ENCODE measurements around the gene F2. TPM values are rescaled to one million over a fixed set of nuclear protein-coding genes. Genes with fewer than 3 reads are reported as not detected.

F2 gene
- total RNA-seq, 1 donor from 2014 or later, result 0.29 TPM

DNA sequence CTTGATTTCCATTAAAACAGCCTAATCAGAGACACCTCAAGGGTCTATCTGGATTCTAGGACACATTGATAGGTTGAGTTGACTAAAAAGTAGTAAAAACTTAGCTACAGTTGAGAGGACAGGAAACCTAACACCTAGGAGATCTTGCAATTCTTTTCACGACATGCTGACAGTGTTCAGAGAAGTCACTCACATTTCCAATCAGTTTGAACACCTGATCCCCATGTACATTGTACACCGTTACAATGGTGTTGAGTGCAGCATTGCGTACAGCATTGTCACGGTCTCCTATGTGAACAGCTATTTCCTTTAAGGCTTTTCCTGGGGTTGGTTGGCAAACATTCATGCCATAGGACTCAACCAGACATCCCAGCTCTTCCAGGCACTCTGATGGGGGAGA lies 42.8 kb downstream of the F2 start:
- no peak overlapping the region for H3K27ac Mint-ChIP-seq (ENCODE audit: unreplicated experiment)
- H3K36me3 Mint-ChIP-seq (ENCODE audit: unreplicated experiment), result no peaks in the 10 kb centered on the region
- no peak overlapping the region for H3K4me3 Mint-ChIP-seq (ENCODE audit: unreplicated experiment)

DNA sequence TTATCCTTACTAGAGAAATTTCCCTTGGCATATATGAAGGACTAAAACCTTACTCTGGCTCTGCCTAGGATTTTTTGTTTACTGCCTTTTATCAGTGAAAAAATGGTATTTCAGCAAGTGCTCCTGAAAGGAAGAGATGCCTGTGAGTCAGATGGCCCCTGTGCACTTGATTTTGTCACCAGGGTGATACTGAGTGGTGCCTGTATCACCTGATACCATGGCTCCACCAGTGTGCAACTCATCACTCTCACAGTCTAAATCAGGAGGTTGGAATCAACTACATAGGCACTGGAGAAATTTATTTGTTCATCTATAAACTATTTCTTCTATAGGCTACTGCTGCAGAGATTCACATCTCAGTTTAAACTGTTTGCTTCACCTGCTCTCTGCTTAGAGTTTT lies 43.2 kb downstream of the F2 start:
- Mint-ChIP-seq H3K4me3 (ENCODE audit: unreplicated experiment) (no peak overlapping the region), H3K27ac (ENCODE audit: unreplicated experiment) (no peak overlapping the region), H3K36me3 (ENCODE audit: unreplicated experiment) (no peaks in the 10 kb centered on the region), H3K9me3 (ENCODE audit: unreplicated experiment) (no peaks in the 10 kb centered on the region), H3K4me1 (ENCODE audit: low read depth, unreplicated experiment) (no peaks in the 10 kb centered on the region), H3K27me3 (ENCODE audit: unreplicated experiment) (no peaks in the 10 kb centered on the region)
- no peak for DNase-seq
- TF ChIP-seq, protein P1, sequence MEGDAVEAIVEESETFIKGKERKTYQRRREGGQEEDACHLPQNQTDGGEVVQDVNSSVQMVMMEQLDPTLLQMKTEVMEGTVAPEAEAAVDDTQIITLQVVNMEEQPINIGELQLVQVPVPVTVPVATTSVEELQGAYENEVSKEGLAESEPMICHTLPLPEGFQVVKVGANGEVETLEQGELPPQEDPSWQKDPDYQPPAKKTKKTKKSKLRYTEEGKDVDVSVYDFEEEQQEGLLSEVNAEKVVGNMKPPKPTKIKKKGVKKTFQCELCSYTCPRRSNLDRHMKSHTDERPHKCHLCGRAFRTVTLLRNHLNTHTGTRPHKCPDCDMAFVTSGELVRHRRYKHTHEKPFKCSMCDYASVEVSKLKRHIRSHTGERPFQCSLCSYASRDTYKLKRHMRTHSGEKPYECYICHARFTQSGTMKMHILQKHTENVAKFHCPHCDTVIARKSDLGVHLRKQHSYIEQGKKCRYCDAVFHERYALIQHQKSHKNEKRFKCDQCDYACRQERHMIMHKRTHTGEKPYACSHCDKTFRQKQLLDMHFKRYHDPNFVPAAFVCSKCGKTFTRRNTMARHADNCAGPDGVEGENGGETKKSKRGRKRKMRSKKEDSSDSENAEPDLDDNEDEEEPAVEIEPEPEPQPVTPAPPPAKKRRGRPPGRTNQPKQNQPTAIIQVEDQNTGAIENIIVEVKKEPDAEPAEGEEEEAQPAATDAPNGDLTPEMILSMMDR (IDR thresholded peaks at IDR 0.05; ENCODE audit: partially characterized antibody, unreplicated experiment), result no peak

More for the DNA sequence above, 42.8 kb downstream of the F2 start:
- Mint-ChIP-seq H3K27me3 (ENCODE audit: unreplicated experiment) (no peaks in the 10 kb centered on the region), H3K9me3 (ENCODE audit: unreplicated experiment) (no peaks in the 10 kb centered on the region), H3K4me1 (ENCODE audit: low read depth, unreplicated experiment) (no peaks in the 10 kb centered on the region)
- DNase-seq, result no peak
- TF ChIP-seq, protein P1 (IDR thresholded peaks at IDR 0.05; ENCODE audit: partially characterized antibody, unreplicated experiment), result no peak

DNA sequence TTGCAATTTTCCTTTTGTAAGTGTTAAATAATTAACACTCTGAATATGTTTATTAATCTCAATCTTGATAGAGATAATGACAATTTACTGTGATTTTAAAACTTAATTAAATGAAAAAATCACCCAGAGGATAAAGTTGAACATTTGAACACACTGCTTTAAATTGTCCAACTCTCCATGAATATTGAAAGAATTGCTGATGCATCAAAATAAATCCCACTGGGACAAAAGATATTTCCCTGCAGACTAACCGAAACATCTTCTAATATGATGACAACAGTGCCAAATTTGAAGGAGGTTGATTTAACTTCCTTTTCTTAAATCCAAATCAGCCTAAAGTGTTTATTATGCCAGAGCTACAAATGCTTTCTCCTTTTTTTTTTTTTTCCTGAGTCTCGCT lies 47.6 kb downstream of the F2 start:
- H3K9me3 Mint-ChIP-seq (ENCODE audit: unreplicated experiment), result no peaks in the 10 kb centered on the region
- DNase-seq, result no peak
- no peak overlapping the region for H3K4me3 Mint-ChIP-seq (ENCODE audit: unreplicated experiment)
- no peaks in the 10 kb centered on the region for H3K36me3 Mint-ChIP-seq (ENCODE audit: unreplicated experiment)
- no peak overlapping the region for H3K27ac Mint-ChIP-seq (ENCODE audit: unreplicated experiment)
- TF ChIP-seq, protein P1 (IDR thresholded peaks at IDR 0.05; ENCODE audit: partially characterized antibody, unreplicated experiment), result no peak
- H3K27me3 Mint-ChIP-seq (ENCODE audit: unreplicated experiment), result no peaks in the 10 kb centered on the region
- no peaks in the 10 kb centered on the region for H3K4me1 Mint-ChIP-seq (ENCODE audit: low read depth, unreplicated experiment)

DNA sequence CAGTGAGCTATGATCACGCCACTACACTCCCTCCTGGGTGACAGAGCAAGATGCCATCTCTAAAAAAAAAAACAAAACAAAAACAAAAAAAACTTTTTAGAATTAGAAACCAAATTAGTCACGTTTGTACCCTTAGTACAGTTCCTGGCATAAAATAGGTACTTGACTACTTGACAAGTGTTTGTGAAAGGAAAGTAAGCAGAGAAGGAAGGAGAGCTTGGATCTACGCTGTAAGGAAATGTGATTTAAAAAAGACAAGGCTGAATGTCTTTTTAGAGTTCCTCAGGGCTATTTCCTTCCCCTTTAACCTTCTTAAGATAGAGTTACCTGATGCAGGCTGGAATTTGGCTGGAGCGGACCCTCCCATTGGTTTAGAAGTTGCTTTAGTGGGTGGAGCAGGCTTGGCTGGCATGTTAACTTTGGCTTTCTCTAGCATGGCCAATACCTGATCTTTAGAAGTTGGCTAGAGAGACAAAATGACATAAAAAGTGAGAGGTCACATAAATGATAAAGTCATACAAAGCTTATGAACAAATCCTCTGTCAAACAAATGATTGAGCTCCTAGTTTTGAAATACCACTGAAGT lies 50.7 kb downstream of the F2 start:
- no peaks in the 10 kb centered on the region for H3K9me3 Mint-ChIP-seq (ENCODE audit: unreplicated experiment)
- H3K4me1 Mint-ChIP-seq (ENCODE audit: low read depth, unreplicated experiment), result no peaks in the 10 kb centered on the region
- TF ChIP-seq, protein P1 (IDR thresholded peaks at IDR 0.05; ENCODE audit: partially characterized antibody, unreplicated experiment), result no peak
- no peaks in the 10 kb centered on the region for H3K27me3 Mint-ChIP-seq (ENCODE audit: unreplicated experiment)
- no peak for DNase-seq
- no peak overlapping the region for H3K27ac Mint-ChIP-seq (ENCODE audit: unreplicated experiment)
- no peaks in the 10 kb centered on the region for H3K36me3 Mint-ChIP-seq (ENCODE audit: unreplicated experiment)
- no peak overlapping the region for H3K4me3 Mint-ChIP-seq (ENCODE audit: unreplicated experiment)

DNA sequence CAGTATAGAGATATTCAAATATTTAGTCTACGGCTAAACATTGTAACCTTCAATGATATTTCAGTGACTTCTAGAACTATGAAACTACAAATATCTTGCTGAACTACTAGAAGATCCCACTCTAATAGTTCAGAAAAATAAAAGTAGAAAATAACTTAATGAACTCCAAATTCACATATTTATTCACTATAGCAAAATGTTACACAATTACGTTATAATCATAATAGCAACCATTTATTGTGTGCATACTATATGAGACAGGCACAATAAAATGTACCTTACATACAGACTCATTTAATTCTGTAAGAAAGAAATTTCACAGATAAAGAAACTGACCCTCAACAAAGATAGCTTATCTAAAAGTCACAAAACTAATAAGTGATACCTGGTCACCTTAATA lies 57.9 kb downstream of the F2 start:
- TF ChIP-seq, protein P1 (IDR thresholded peaks at IDR 0.05; ENCODE audit: partially characterized antibody, unreplicated experiment), result no peak
- Mint-ChIP-seq H3K27ac (ENCODE audit: unreplicated experiment) (no peak overlapping the region), H3K4me3 (ENCODE audit: unreplicated experiment) (no peak overlapping the region), H3K9me3 (ENCODE audit: unreplicated experiment) (no peaks in the 10 kb centered on the region), H3K4me1 (ENCODE audit: low read depth, unreplicated experiment) (no peaks in the 10 kb centered on the region), H3K36me3 (ENCODE audit: unreplicated experiment) (no peaks in the 10 kb centered on the region), H3K27me3 (ENCODE audit: unreplicated experiment) (no peaks in the 10 kb centered on the region)
- no peak for DNase-seq
